Endothelial cell of umbilical vein (primary cell): ENCODE results near the gene ABHD14A.

Source experiments
- CTCF ChIP-seq, 2 donors: IDR thresholded peaks; 1 replicate in 1 of 2; 2 replicates in 1 of 2; pipeline ENCODE4 v1.5.1; 2011; ENCODE audit warnings: low read length in 2 of 2, mild to moderate bottlenecking in 2 of 2, moderate library complexity in 2 of 2, control low read depth in 1 of 2, inconsistent platforms in 1 of 2, low read depth in 1 of 2; ENCODE audit not compliant: insufficient read depth in 1 of 2; ENCODE audit errors: extremely low read depth in 1 of 2
- EZH2 ChIP-seq: IDR thresholded peaks from 2 replicates; pipeline ENCODE4 v1.6.1; 2012; ENCODE audit warnings: borderline replicate concordance, low read depth, mild to moderate bottlenecking, moderate library complexity, low read length, inconsistent platforms; ENCODE audit not compliant: severe bottlenecking
- FOS ChIP-seq: IDR thresholded peaks from 2 replicates; pipeline ENCODE4 v1.6.1; 2011; ENCODE audit warnings: mild to moderate bottlenecking, low read length, moderate library complexity, borderline replicate concordance; ENCODE audit not compliant: insufficient read depth
- JUN ChIP-seq: IDR thresholded peaks from 2 replicates; pipeline ENCODE4 v1.6.1; 2011; ENCODE audit warnings: borderline replicate concordance, low read depth; ENCODE audit not compliant: insufficient read length, insufficient read depth
- MAX ChIP-seq: IDR thresholded peaks from 2 replicates; pipeline ENCODE4 v1.6.1; 2011; ENCODE audit not compliant: insufficient read depth, insufficient read length
- POLR2A ChIP-seq: IDR thresholded peaks from 2 replicates; pipeline ENCODE4 v1.6.1; 2012; ENCODE audit warnings: low read depth, mild to moderate bottlenecking, control low read depth, low read length
- POLR2AphosphoS5 ChIP-seq: IDR thresholded peaks from 2 replicates; pipeline ENCODE4 v1.6.1; 2012; ENCODE audit warnings: low read depth, mild to moderate bottlenecking, control low read depth, low read length, moderate library complexity; ENCODE audit not compliant: insufficient read depth

GRCh38 chr3:51968883-51969678 lies 5.8 kb upstream of the ABHD14A start:
- TF ChIP-seq CTCF (IDR thresholded peaks at IDR 0.05; ENCODE audit: extremely low read depth in 1 of 2, insufficient read depth in 1 of 2, low read depth in 1 of 2, low read length in 2 of 2) (no peak), POLR2A (no peak), JUN (no peak), POLR2AphosphoS5 (no peak), EZH2 (no peak), MAX (no peak), FOS (no peak)
